ENCODE data around the gene TREML4. TPM values are rescaled to one million over a fixed set of nuclear protein-coding genes. Genes with fewer than 3 reads are reported as not detected.
"Not testable (repeated sequence)": the region's sequence is repeated elsewhere in the genome, so short reads cannot be mapped to it uniquely, and the experiment has no call there.

TREML4 gene
- total and polyA plus RNA-seq, 4 experiments from 2014 or later = not detected

GRCh38 chr6:41187924-41188886, 39.9 kb upstream of the TREML4 start:
- H3K27me3 Mint-ChIP-seq = no peaks in the 10 kb centered on the region
- Histone ChIP-seq H3K9me3 (ENCODE audit: control insufficient read depth in 1 of 2, low read length in 2 of 2) (no peaks in the 10 kb centered on the region), H3K4me1 (ENCODE audit: insufficient read depth, low read length) (peaks cover 24% of the 10 kb centered on the region), H3K27ac (ENCODE audit: low read depth, low read length) (no peak overlapping the region), H3K36me3 (ENCODE audit: insufficient read depth, low read length) (no peaks in the 10 kb centered on the region), H3K27me3 (ENCODE audit: insufficient read depth, low read length) (no peaks in the 10 kb centered on the region), H3K4me3 (ENCODE audit: low read length in 2 of 2) (no peak overlapping the region)
- H3K4me3 Mint-ChIP-seq = no peak overlapping the region
- DNase-seq = no peak
- ChIA-PET POLR2A (ENCODE audit: partially characterized antibody) (no interaction called here), CTCF (ENCODE audit: partially characterized antibody) (interaction anchor here (1.3 to 3.7 kb wide), 2 partner anchors 11 to 116 kb away, joined by 3 to 14 read pairs; partner anchors contain the start of genes OARD1 and TREML2)
- peaks cover 0 to 9% (median 3%) of the 10 kb centered on the region in 8 donors for H3K9me3 Mint-ChIP-seq
- peaks cover 13 to 21% (median 16%) of the 10 kb centered on the region in 4 donors for H3K4me1 Mint-ChIP-seq
- peaks cover 3 to 15% of the 10 kb centered on the region in 2 donors for H3K36me3 Mint-ChIP-seq
- peak overlapping the region in 2 of 7 donors; percentile 56 to 68 for H3K27ac Mint-ChIP-seq
- intact Hi-C loops (cut with micrococcal nuclease) = no loop called here

GRCh38 chr6:41189046-41189445, 39.1 kb upstream of the TREML4 start:
- Mint-ChIP-seq H3K4me1 (peaks cover 17 to 25% (median 18%) of the 10 kb centered on the region in 4 donors), H3K36me3 (peaks cover 3 to 18% of the 10 kb centered on the region in 2 donors), H3K27ac (peak overlapping the region in 1 of 7 donors; percentile 56)
- peaks cover 24% of the 10 kb centered on the region for H3K4me1 ChIP-seq (ENCODE audit: insufficient read depth, low read length)
- H3K4me3 Mint-ChIP-seq; H3K9me3 ChIP-seq (ENCODE audit: control insufficient read depth in 1 of 2, low read length in 2 of 2); DNase-seq; intact Hi-C loops (cut with micrococcal nuclease); H3K27ac ChIP-seq (ENCODE audit: low read depth, low read length); H3K27me3 Mint-ChIP-seq; POLR2A ChIA-PET (ENCODE audit: partially characterized antibody); H3K4me3 ChIP-seq (ENCODE audit: low read length in 2 of 2); H3K9me3 Mint-ChIP-seq; H3K36me3 ChIP-seq (ENCODE audit: insufficient read depth, low read length); H3K27me3 ChIP-seq (ENCODE audit: insufficient read depth, low read length): not testable (repeated sequence)
- CTCF ChIA-PET (ENCODE audit: partially characterized antibody) = interaction anchor here (1.2 to 3.7 kb wide), 3 partner anchors 9 to 131 kb away, joined by 3 to 14 read pairs (median 5); partner anchors contain the start of gene TREML2

GRCh38 chr6:41189967-41190366, 38.2 kb upstream of the TREML4 start:
- H3K36me3 Mint-ChIP-seq = peaks cover 7 to 18% of the 10 kb centered on the region in 2 donors
- DNase-seq = no peak
- Histone ChIP-seq H3K27me3 (ENCODE audit: insufficient read depth, low read length) (no peaks in the 10 kb centered on the region), H3K4me3 (ENCODE audit: low read length in 2 of 2) (no peak overlapping the region), H3K36me3 (ENCODE audit: insufficient read depth, low read length) (no peaks in the 10 kb centered on the region), H3K4me1 (ENCODE audit: insufficient read depth, low read length) (peaks cover 24% of the 10 kb centered on the region), H3K27ac (ENCODE audit: low read depth, low read length) (no peak overlapping the region), H3K9me3 (ENCODE audit: control insufficient read depth in 1 of 2, low read length in 2 of 2) (no peaks in the 10 kb centered on the region)
- H3K4me1 Mint-ChIP-seq = peaks cover 21 to 32% (median 22%) of the 10 kb centered on the region in 4 donors
- no peak overlapping the region for H3K27ac Mint-ChIP-seq
- intact Hi-C loops (cut with micrococcal nuclease) = no loop called here
- no peaks in the 10 kb centered on the region for H3K27me3 Mint-ChIP-seq
- no peak overlapping the region for H3K4me3 Mint-ChIP-seq
- peaks cover 0 to 9% (median 3%) of the 10 kb centered on the region in 8 donors for H3K9me3 Mint-ChIP-seq
- CTCF ChIA-PET (ENCODE audit: partially characterized antibody) = interaction anchor here (1.2 to 3.7 kb wide), 4 partner anchors 10 to 130 kb away, joined by 3 to 14 read pairs (median 4); partner anchors contain the start of gene TREML2
- POLR2A ChIA-PET (ENCODE audit: partially characterized antibody) = no interaction called here

GRCh38 chr6:41190791-41191190, 37.4 kb upstream of the TREML4 start:
- H3K27ac Mint-ChIP-seq = peak overlapping the region in 2 of 7 donors; percentile 10 to 24
- Histone ChIP-seq H3K27ac (ENCODE audit: low read depth, low read length) (no peak overlapping the region), H3K27me3 (ENCODE audit: insufficient read depth, low read length) (no peaks in the 10 kb centered on the region), H3K36me3 (ENCODE audit: insufficient read depth, low read length) (no peaks in the 10 kb centered on the region), H3K4me3 (ENCODE audit: low read length in 2 of 2) (no peak overlapping the region), H3K9me3 (ENCODE audit: control insufficient read depth in 1 of 2, low read length in 2 of 2) (no peaks in the 10 kb centered on the region), H3K4me1 (ENCODE audit: insufficient read depth, low read length) (peaks cover 24% of the 10 kb centered on the region)
- H3K9me3 Mint-ChIP-seq = peaks cover 0 to 9% (median 3%) of the 10 kb centered on the region in 8 donors
- peaks cover 19 to 40% (median 28%) of the 10 kb centered on the region in 4 donors for H3K4me1 Mint-ChIP-seq
- ChIA-PET POLR2A (ENCODE audit: partially characterized antibody) (no interaction called here), CTCF (ENCODE audit: partially characterized antibody) (interaction anchor here (1.4 to 3.7 kb wide), 5 partner anchors 9 to 129 kb away, joined by 3 to 14 read pairs (median 6); partner anchors contain the start of gene TREML2)
- no peak overlapping the region for H3K4me3 Mint-ChIP-seq
- intact Hi-C loops (cut with micrococcal nuclease) = no loop called here
- H3K36me3 Mint-ChIP-seq = peaks cover 8 to 18% of the 10 kb centered on the region in 2 donors
- H3K27me3 Mint-ChIP-seq = no peaks in the 10 kb centered on the region
- no peak for DNase-seq

GRCh38 chr6:41191569-41191968, 36.6 kb upstream of the TREML4 start:
- no peaks in the 10 kb centered on the region for H3K36me3 ChIP-seq (ENCODE audit: insufficient read depth, low read length)
- no peaks in the 10 kb centered on the region for H3K27me3 ChIP-seq (ENCODE audit: insufficient read depth, low read length)
- peak in 2 of 5 donors; percentile 13 to 19 for DNase-seq
- POLR2A ChIA-PET (ENCODE audit: partially characterized antibody) = no interaction called here
- no peaks in the 10 kb centered on the region for H3K9me3 ChIP-seq (ENCODE audit: control insufficient read depth in 1 of 2, low read length in 2 of 2)
- H3K4me3 Mint-ChIP-seq = no peak overlapping the region
- H3K4me1 ChIP-seq (ENCODE audit: insufficient read depth, low read length) = peaks cover 24% of the 10 kb centered on the region
- H3K4me3 ChIP-seq (ENCODE audit: low read length in 2 of 2) = no peak overlapping the region
- intact Hi-C loops (cut with micrococcal nuclease) = no loop called here
- CTCF ChIA-PET (ENCODE audit: partially characterized antibody) = interaction anchor here (0.7 to 1.7 kb wide), 6 partner anchors 8 to 128 kb away, joined by 3 to 8 read pairs (median 6); partner anchors contain the start of gene TREML2
- H3K36me3 Mint-ChIP-seq = peaks cover 8 to 18% of the 10 kb centered on the region in 2 donors
- H3K9me3 Mint-ChIP-seq = peaks cover 0 to 9% (median 3%) of the 10 kb centered on the region in 8 donors
- H3K4me1 Mint-ChIP-seq = peaks cover 20 to 40% (median 32%) of the 10 kb centered on the region in 4 donors
- H3K27ac ChIP-seq (ENCODE audit: low read depth, low read length) = no peak overlapping the region
- H3K27ac Mint-ChIP-seq = peak overlapping the region in 1 of 7 donors; percentile 13
- no peaks in the 10 kb centered on the region for H3K27me3 Mint-ChIP-seq

GRCh38 chr6:41193171-41193734, 34.9 kb upstream of the TREML4 start:
- no peaks in the 10 kb centered on the region for H3K27me3 ChIP-seq (ENCODE audit: insufficient read depth, low read length)
- no peak overlapping the region for H3K4me3 ChIP-seq (ENCODE audit: low read length in 2 of 2)
- DNase-seq = no peak
- Mint-ChIP-seq H3K4me1 (peaks cover 28 to 53% (median 40%) of the 10 kb centered on the region in 4 donors), H3K36me3 (peaks cover 10 to 29% of the 10 kb centered on the region in 2 donors), H3K27me3 (no peaks in the 10 kb centered on the region), H3K9me3 (peaks cover 0 to 9% (median 3%) of the 10 kb centered on the region in 8 donors), H3K27ac (peak overlapping the region in 4 of 7 donors; percentile 62 to 90 (median 74)), H3K4me3 (no peak overlapping the region)
- ChIA-PET POLR2A (ENCODE audit: partially characterized antibody) (no interaction called here), CTCF (ENCODE audit: partially characterized antibody) (no interaction called here)
- no peaks in the 10 kb centered on the region for H3K36me3 ChIP-seq (ENCODE audit: insufficient read depth, low read length)
- no peaks in the 10 kb centered on the region for H3K9me3 ChIP-seq (ENCODE audit: control insufficient read depth in 1 of 2, low read length in 2 of 2)
- intact Hi-C loops (cut with micrococcal nuclease) = no loop called here
- no peak overlapping the region for H3K27ac ChIP-seq (ENCODE audit: low read depth, low read length)
- H3K4me1 ChIP-seq (ENCODE audit: insufficient read depth, low read length) = peaks cover 22% of the 10 kb centered on the region

GRCh38 chr6:41193884-41194283, 34.3 kb upstream of the TREML4 start:
- intact Hi-C loops (cut with micrococcal nuclease) = no loop called here
- H3K27ac Mint-ChIP-seq = peak overlapping the region in 3 of 7 donors; percentile 68 to 81 (median 69)
- Histone ChIP-seq H3K36me3 (ENCODE audit: insufficient read depth, low read length) (no peaks in the 10 kb centered on the region), H3K27ac (ENCODE audit: low read depth, low read length) (no peak overlapping the region), H3K4me1 (ENCODE audit: insufficient read depth, low read length) (peaks cover 22% of the 10 kb centered on the region), H3K9me3 (ENCODE audit: control insufficient read depth in 1 of 2, low read length in 2 of 2) (no peaks in the 10 kb centered on the region), H3K27me3 (ENCODE audit: insufficient read depth, low read length) (no peaks in the 10 kb centered on the region), H3K4me3 (ENCODE audit: low read length in 2 of 2) (no peak overlapping the region)
- no peak overlapping the region for H3K4me3 Mint-ChIP-seq
- no peaks in the 10 kb centered on the region for H3K27me3 Mint-ChIP-seq
- ChIA-PET POLR2A (ENCODE audit: partially characterized antibody) (no interaction called here), CTCF (ENCODE audit: partially characterized antibody) (no interaction called here)
- DNase-seq = no peak
- H3K36me3 Mint-ChIP-seq = peaks cover 10 to 29% of the 10 kb centered on the region in 2 donors
- H3K4me1 Mint-ChIP-seq = peaks cover 23 to 53% (median 39%) of the 10 kb centered on the region in 4 donors
- H3K9me3 Mint-ChIP-seq = peaks cover 0 to 9% (median 3%) of the 10 kb centered on the region in 8 donors

Measured in CD4-positive, alpha-beta memory T cell (primary cell).